HK-2 (cell line): ENCODE measurements around the gene NEDD4L.

Source experiments
- DNase-seq: peaks from one replicate; pipeline ENCODE4 v3.0.0-alpha.2; 2018; ENCODE audit not compliant: unreplicated experiment

The NEDD4L gene

GRCh38 chr18:58234359-58234741 is 190.3 kb downstream of the NEDD4L start:
- DNase-seq: no peak

DNA sequence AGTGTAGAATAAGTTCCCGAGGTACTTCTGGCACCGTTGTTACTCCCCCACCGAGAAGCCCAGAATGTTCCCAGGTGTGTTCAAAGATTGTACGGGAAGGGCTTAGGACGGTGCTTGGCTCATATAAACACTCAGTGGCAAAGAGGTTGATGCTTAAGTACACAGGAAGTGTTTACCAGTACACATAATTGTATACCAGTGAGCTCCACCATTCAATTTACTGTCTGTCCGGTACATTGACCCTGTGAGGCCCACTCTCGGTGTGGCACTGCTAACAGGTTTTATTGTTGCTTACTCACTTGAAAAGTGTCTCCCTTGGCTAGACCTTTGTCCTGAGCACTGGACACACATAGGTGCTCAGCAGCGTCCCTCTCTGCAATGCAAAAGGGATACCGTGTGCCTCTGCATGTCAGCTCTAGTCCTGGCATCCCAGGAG is 191.0 kb downstream of the NEDD4L start:
- DNase-seq: no peak

- no peak for DNase-seq
Measured at GRCh38 chr18:58239879-58240278, 195.9 kb downstream of the NEDD4L start.

GRCh38 chr18:58241026-58241679 is 197.1 kb downstream of the NEDD4L start:
- DNase-seq: no peak

DNA sequence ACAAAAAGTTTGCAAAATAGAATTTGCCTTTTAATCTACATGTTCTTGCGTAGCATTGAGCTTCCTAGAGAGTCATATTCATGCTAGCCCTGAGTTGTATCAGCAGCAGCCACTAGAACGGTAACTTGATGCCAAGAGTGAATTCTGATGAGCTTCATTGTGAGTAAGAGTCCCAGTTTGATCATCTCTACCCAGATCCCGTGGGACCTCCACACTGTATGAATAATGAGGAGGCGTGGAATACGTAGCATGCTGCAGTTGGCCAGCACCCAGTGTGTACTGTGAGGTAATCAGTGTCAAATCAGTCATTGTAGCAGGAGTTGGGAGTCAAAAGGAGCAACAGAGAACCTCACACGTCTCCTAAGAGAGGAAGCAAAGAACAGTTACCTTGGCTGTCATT is 197.9 kb downstream of the NEDD4L start:
- DNase-seq: no peak

GRCh38 chr18:58242435-58242834 is 198.4 kb downstream of the NEDD4L start:
- DNase-seq: no peak

GRCh38 chr18:58242968-58243367 is 198.9 kb downstream of the NEDD4L start:
- DNase-seq: no peak

- DNase-seq: no peak
Measured at GRCh38 chr18:58243401-58243800, 199.4 kb downstream of the NEDD4L start.

GRCh38 chr18:58247363-58247834 is 203.4 kb downstream of the NEDD4L start:
- DNase-seq: no peak

- DNase-seq: no peak
Measured at GRCh38 chr18:58249712-58250111, 205.7 kb downstream of the NEDD4L start.

- no peak for DNase-seq
Measured at GRCh38 chr18:58251416-58251815, 207.4 kb downstream of the NEDD4L start.

DNA sequence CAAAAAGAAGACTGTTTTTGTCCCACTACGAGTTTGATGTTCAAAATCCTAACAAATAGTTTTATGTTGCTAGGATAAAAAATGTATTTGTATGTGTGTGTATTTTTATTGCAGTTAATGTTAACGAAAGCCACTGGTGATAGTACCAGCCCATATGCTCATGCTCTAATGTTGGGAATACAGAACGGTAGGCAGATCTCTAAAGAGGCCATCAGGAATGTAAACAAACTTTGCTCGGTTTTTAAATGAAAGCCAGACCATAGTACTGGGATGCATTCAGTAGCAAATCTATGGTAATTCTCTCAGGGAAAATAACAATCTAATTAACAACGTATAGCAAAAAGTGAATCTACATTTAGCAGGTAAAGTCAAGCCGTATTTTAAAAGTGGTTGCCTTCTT is 208.1 kb downstream of the NEDD4L start:
- DNase-seq: no peak

DNA sequence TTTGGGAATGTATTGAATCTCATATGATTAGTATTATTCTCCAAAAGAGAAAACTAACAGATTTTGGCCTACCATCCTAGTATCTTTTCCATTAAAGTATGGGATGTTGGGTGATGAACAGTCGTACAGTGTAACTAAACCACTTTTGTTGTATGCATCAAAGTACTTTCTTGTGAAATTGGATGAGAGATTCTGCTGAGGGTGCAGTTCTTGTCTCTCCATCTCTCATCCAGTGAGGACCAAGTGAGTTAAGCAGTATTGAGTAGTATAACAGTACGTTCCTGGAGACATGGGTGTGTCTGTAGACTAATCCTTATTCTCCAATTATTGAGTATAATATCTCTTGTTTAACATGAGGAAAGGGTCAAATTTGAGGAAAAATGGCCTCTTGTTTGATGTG is 209.3 kb downstream of the NEDD4L start:
- DNase-seq: no peak

DNA sequence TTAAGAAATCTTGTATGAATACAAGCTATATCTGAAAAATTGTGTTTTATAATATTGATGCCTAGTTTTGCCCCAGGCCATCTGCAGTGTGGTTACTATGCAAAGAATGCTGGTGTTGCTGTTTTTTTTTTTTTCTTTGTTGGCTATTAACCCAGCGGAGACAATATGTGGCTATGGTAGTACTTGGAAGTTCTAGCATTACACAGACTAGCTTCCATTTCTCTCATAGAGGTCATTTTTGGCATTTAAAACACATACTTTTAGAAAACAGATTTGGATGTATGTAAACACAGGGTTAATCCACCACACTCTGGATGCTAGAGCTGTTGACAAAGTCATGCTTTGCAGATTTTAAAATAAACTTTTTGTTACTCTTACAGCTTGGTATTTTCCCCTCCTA is 209.8 kb downstream of the NEDD4L start:
- no peak for DNase-seq

GRCh38 chr18:58254873-58255511 is 211.0 kb downstream of the NEDD4L start:
- no peak for DNase-seq

DNA sequence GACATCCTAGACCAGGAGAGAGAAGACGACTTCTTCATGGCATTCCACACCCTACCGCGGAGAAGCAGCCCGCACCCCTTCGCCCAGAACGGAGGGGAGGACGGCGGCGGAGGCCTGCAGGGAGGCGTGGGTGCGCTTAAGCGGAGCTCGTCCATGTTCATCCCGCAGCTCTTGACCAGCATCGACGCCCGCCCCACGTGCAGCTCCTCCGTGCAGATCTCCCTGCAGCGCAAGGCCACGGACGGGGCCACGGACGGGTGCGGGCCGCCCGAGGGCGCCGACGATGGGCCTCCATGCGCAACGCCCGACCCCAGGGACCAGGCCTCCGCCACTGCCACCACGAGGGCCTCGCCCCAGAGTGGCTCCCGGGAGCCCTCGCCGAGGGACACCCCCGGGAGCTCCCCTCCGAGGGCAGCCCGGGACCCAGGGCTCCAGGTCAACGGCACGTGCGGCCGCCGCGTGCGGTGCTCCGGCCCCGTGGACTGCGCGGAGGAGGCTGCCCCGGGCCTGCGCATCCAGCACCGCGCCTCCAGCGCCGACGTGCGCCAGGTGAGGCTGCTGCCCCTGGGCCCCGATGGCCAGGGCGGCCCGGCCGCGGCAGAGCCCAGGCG is 211.8 kb downstream of the NEDD4L start:
- no peak for DNase-seq

DNA sequence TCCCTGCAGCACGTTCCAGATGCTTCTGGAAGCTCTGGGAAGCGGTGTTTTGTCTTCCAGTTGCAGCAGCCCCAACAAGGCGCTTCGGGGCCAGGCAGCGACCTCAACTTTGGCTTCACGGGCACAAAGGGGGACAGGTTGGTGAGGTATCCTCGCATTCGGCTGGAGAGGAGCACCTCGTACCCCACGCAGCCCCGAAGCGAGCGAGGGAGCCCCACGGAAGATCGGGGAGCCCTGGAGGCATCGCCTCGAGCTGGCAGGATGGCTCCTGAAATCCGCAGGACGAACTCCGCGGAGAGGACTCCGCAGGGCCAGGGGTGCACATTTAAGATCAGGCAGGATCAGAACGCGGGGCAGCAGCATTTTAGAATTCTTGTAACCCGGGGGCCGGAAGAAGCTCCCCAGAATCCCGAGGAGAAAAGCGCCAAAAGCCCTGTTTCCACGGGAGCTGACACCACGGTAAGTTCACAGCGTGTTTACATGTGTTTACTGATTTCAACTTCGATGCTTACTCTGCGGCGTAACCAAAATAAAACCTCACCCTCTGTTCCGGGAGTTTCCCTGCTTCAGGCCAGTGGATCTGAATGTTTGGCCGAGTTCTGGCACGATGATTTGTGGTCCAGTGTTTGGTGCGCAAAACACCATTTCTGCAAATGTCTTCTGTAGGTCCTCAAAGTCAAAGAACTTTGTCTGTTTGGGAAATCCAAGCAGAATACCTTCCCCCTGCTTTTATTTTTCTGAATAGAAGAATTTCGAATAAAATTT is 212.5 kb downstream of the NEDD4L start:
- DNase-seq: no peak

DNA sequence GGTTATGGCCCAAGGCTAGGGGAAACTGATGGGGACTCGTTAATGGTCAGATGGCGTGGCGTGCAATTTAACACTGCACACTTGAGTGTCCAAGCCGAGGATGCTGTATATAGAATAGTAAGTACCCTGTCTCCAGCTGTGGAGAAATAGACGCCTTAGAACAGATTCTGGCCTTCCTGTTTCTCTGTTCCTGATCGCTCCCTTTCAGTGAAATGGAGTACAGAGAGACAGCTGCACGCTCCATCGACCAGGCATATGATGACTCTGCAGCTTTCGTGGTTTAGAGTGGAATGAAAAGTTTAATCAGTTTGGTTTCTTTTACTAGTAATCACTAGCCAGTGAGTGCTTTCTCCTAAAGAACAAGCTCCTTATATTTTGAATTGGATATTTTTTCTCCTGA is 213.4 kb downstream of the NEDD4L start:
- DNase-seq: peak; percentile 35

DNA sequence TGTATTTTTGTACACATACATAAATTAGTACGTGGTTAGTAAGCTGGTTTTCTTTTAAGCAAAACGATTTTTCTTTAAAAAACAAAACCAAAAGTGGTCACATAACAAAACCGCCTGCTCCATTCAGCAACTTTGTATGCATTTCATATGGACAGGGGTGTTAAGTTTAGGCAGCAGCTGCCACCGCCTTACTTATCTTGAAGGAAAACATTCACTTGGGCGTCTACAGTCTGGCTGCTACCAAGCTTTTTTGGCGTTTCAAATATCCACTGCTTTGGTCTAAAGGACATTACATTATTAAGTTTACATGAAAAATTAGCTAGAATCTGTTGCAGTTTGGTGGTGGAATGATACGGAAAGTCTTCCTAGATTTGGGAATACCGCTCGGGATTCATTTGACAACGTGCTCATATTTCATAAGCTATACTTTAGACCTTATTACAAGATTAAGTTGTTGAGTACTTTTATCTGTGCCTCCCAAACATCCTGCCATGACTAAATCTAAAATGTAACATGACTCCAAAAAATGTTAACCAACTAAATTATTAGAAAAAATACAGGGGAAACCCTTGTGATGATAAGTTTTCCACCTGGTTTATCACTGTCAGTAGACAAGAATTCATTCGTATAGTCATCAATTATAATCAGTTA is 214.8 kb downstream of the NEDD4L start:
- no peak for DNase-seq

- no peak for DNase-seq
Measured at GRCh38 chr18:58263055-58263957, 219.3 kb downstream of the NEDD4L start.

- no peak for DNase-seq
Measured at GRCh38 chr18:58264075-58264474, 220.0 kb downstream of the NEDD4L start.
